ENCODE data around the gene MGST2.

MGST2 gene

GRCh38 chr4:139672215-139672614, 6.6 kb downstream of the MGST2 start:
- H3K4me3 ChIP-seq (ENCODE audit: low read length, poor library complexity, severe bottlenecking), result no peak overlapping the region
- H4K20me1 ChIP-seq (ENCODE audit: insufficient read depth, low read length, poor library complexity, severe bottlenecking), result peaks cover 22% of the 10 kb centered on the region
- no peaks in the 10 kb centered on the region for H3K9me3 ChIP-seq (ENCODE audit: insufficient read depth, low read depth, low read length)
- H3F3A ChIP-seq (ENCODE audit: low read depth), result no peaks in the 10 kb centered on the region
- no peak overlapping the region for H3K4me2 ChIP-seq (ENCODE audit: low read depth, low read length, poor library complexity, severe bottlenecking)
- peaks cover 53% of the 10 kb centered on the region for H3K4me1 ChIP-seq (ENCODE audit: insufficient read depth, low read length, poor library complexity, severe bottlenecking)
- peaks cover 7% of the 10 kb centered on the region for H3K36me3 ChIP-seq (ENCODE audit: insufficient read depth, low read length)
- no peak for TF ChIP-seq CTCF (conservative IDR thresholded peaks at IDR 0.05; ENCODE audit: low read length)
- no peak for TF ChIP-seq EZH2phosphoT487 (IDR thresholded peaks at IDR 0.05; ENCODE audit: borderline replicate concordance)
- no peak overlapping the region for H3K9ac ChIP-seq (ENCODE audit: low read depth, low read length, poor library complexity, severe bottlenecking)
- H3K79me2 ChIP-seq (ENCODE audit: insufficient read depth, low read length), result peaks cover 100% of the 10 kb centered on the region
- H3K9me2 ChIP-seq (replicated peaks; ENCODE audit: low read depth, low read length), result no peaks in the 10 kb centered on the region
- no peak overlapping the region for H2AFZ ChIP-seq (ENCODE audit: low read length)
- H3K27me3 ChIP-seq (ENCODE audit: insufficient read depth, low read length, poor library complexity, severe bottlenecking), result no peaks in the 10 kb centered on the region

- Histone ChIP-seq H3K9ac (ENCODE audit: low read depth, low read length, poor library complexity, severe bottlenecking) (no peak overlapping the region), H3K4me1 (ENCODE audit: insufficient read depth, low read length, poor library complexity, severe bottlenecking) (peaks cover 49% of the 10 kb centered on the region), H3K79me2 (ENCODE audit: insufficient read depth, low read length) (peaks cover 100% of the 10 kb centered on the region), H3K9me3 (ENCODE audit: insufficient read depth, low read depth, low read length) (no peaks in the 10 kb centered on the region), H3K9me2 (replicated peaks; ENCODE audit: low read depth, low read length) (no peaks in the 10 kb centered on the region), H3F3A (ENCODE audit: low read depth) (no peaks in the 10 kb centered on the region), H2AFZ (ENCODE audit: low read length) (no peak overlapping the region), H4K20me1 (ENCODE audit: insufficient read depth, low read length, poor library complexity, severe bottlenecking) (peaks cover 22% of the 10 kb centered on the region), H3K4me2 (ENCODE audit: low read depth, low read length, poor library complexity, severe bottlenecking) (no peak overlapping the region), H3K36me3 (ENCODE audit: insufficient read depth, low read length) (peaks cover 7% of the 10 kb centered on the region), H3K27me3 (ENCODE audit: insufficient read depth, low read length, poor library complexity, severe bottlenecking) (no peaks in the 10 kb centered on the region), H3K4me3 (ENCODE audit: low read length, poor library complexity, severe bottlenecking) (no peak overlapping the region)
- TF ChIP-seq CTCF (conservative IDR thresholded peaks at IDR 0.05; ENCODE audit: low read length) (no peak), EZH2phosphoT487 (IDR thresholded peaks at IDR 0.05; ENCODE audit: borderline replicate concordance) (no peak)
These were observed 7.1 kb downstream of the MGST2 start for GRCh38 chr4:139672732-139673131.

- Histone ChIP-seq H2AFZ (ENCODE audit: low read length) (no peak overlapping the region), H3K36me3 (ENCODE audit: insufficient read depth, low read length) (peaks cover 29% of the 10 kb centered on the region), H3K9ac (ENCODE audit: low read depth, low read length, poor library complexity, severe bottlenecking) (no peak overlapping the region), H4K20me1 (ENCODE audit: insufficient read depth, low read length, poor library complexity, severe bottlenecking) (peaks cover 22% of the 10 kb centered on the region), H3K9me3 (ENCODE audit: insufficient read depth, low read depth, low read length) (no peaks in the 10 kb centered on the region), H3K4me1 (ENCODE audit: insufficient read depth, low read length, poor library complexity, severe bottlenecking) (peaks cover 27% of the 10 kb centered on the region), H3K27me3 (ENCODE audit: insufficient read depth, low read length, poor library complexity, severe bottlenecking) (no peaks in the 10 kb centered on the region), H3K79me2 (ENCODE audit: insufficient read depth, low read length) (peaks cover 97% of the 10 kb centered on the region), H3F3A (ENCODE audit: low read depth) (no peaks in the 10 kb centered on the region), H3K4me3 (ENCODE audit: low read length, poor library complexity, severe bottlenecking) (no peak overlapping the region), H3K4me2 (ENCODE audit: low read depth, low read length, poor library complexity, severe bottlenecking) (no peak overlapping the region), H3K9me2 (replicated peaks; ENCODE audit: low read depth, low read length) (no peaks in the 10 kb centered on the region)
- TF ChIP-seq CTCF (conservative IDR thresholded peaks at IDR 0.05; ENCODE audit: low read length), result no peak
- TF ChIP-seq EZH2phosphoT487 (IDR thresholded peaks at IDR 0.05; ENCODE audit: borderline replicate concordance), result no peak
These were observed 9.4 kb downstream of the MGST2 start for GRCh38 chr4:139674875-139675550.
